ENCODE results near the gene RAD51B. TPM values are rescaled to one million over a fixed set of nuclear protein-coding genes. Genes with fewer than 3 reads are reported as not detected.

The RAD51B gene
- total and polyA plus RNA-seq, 2 donors (not counting 1 experiment from before 2014, with no cell fraction given) = 4.6 to 16.3 TPM

- no peaks in the 10 kb centered on the region for H3K36me3 ChIP-seq (ENCODE audit: control insufficient read depth, insufficient read depth, low read length)
- no peak overlapping the region for H2AFZ ChIP-seq (ENCODE audit: low read length)
- H4K20me1 ChIP-seq (ENCODE audit: control insufficient read depth, extremely low read depth, insufficient read depth, low read length) = no peaks in the 10 kb centered on the region
- no peak overlapping the region for H3K9ac ChIP-seq (ENCODE audit: insufficient read depth, low read length)
- H3K79me2 ChIP-seq (ENCODE audit: control insufficient read depth, insufficient read depth, low read length) = no peaks in the 10 kb centered on the region
- H3K4me1 ChIP-seq (ENCODE audit: control insufficient read depth, extremely low read depth, insufficient read depth, low read length) = peaks cover 19% of the 10 kb centered on the region
- TF ChIP-seq EZH2 (IDR thresholded peaks at IDR 0.05; ENCODE audit: low read length, missing control alignments) (no peak), CTCF (conservative IDR thresholded peaks at IDR 0.05 in 1 of 2, IDR thresholded peaks at IDR 0.05 in 1 of 2; ENCODE audit: low read depth in 1 of 2, low read length in 2 of 2) (no peak)
- no peak overlapping the region for H3K4me2 ChIP-seq (ENCODE audit: extremely low read depth, insufficient read depth, low read length)
- H3K27me3 ChIP-seq (ENCODE audit: control insufficient read depth, insufficient read depth, low read length) = no peaks in the 10 kb centered on the region
- H3K4me3 ChIP-seq (replicated peaks in 1 of 4; ENCODE audit: control extremely low read depth in 1 of 4, insufficient read depth in 1 of 4, low read depth in 3 of 4, low read length in 4 of 4) = no peak overlapping the region
- no peak overlapping the region for H3K27ac ChIP-seq (ENCODE audit: insufficient read depth, low read length)
- DNase-seq (ENCODE audit: low read depth in 2 of 2) = peak in 1 of 2 donors; percentile 36
- no peaks in the 10 kb centered on the region for H3K9me3 ChIP-seq (ENCODE audit: control insufficient read depth, insufficient read depth, low read depth, low read length)
These were observed 691.8 kb downstream of the RAD51B start for GRCh38 chr14:68511129-68512047.

GRCh38 chr14:68512088-68512487 is 692.5 kb downstream of the RAD51B start:
- Histone ChIP-seq H3K27me3 (ENCODE audit: control insufficient read depth, insufficient read depth, low read length) (no peaks in the 10 kb centered on the region), H3K9ac (ENCODE audit: insufficient read depth, low read length) (no peak overlapping the region), H3K36me3 (ENCODE audit: control insufficient read depth, insufficient read depth, low read length) (no peaks in the 10 kb centered on the region), H3K4me3 (replicated peaks in 1 of 4; ENCODE audit: control extremely low read depth in 1 of 4, insufficient read depth in 1 of 4, low read depth in 3 of 4, low read length in 4 of 4) (no peak overlapping the region), H3K79me2 (ENCODE audit: control insufficient read depth, insufficient read depth, low read length) (no peaks in the 10 kb centered on the region), H3K27ac (ENCODE audit: insufficient read depth, low read length) (no peak overlapping the region), H3K9me3 (ENCODE audit: control insufficient read depth, insufficient read depth, low read depth, low read length) (no peaks in the 10 kb centered on the region), H3K4me1 (ENCODE audit: control insufficient read depth, extremely low read depth, insufficient read depth, low read length) (peaks cover 16% of the 10 kb centered on the region), H2AFZ (ENCODE audit: low read length) (no peak overlapping the region), H4K20me1 (ENCODE audit: control insufficient read depth, extremely low read depth, insufficient read depth, low read length) (no peaks in the 10 kb centered on the region), H3K4me2 (ENCODE audit: extremely low read depth, insufficient read depth, low read length) (no peak overlapping the region)
- DNase-seq (ENCODE audit: low read depth in 2 of 2) = peak; percentile 64 to 71
- TF ChIP-seq CTCF (conservative IDR thresholded peaks at IDR 0.05 in 1 of 2, IDR thresholded peaks at IDR 0.05 in 1 of 2; ENCODE audit: low read depth in 1 of 2, low read length in 2 of 2) (no peak), EZH2 (IDR thresholded peaks at IDR 0.05; ENCODE audit: low read length, missing control alignments) (no peak)

GRCh38 chr14:68513137-68513536 is 693.6 kb downstream of the RAD51B start:
- Histone ChIP-seq H3K27ac (ENCODE audit: insufficient read depth, low read length) (no peak overlapping the region), H4K20me1 (ENCODE audit: control insufficient read depth, extremely low read depth, insufficient read depth, low read length) (no peaks in the 10 kb centered on the region), H3K9me3 (ENCODE audit: control insufficient read depth, insufficient read depth, low read depth, low read length) (no peaks in the 10 kb centered on the region), H2AFZ (ENCODE audit: low read length) (no peak overlapping the region), H3K9ac (ENCODE audit: insufficient read depth, low read length) (no peak overlapping the region), H3K36me3 (ENCODE audit: control insufficient read depth, insufficient read depth, low read length) (no peaks in the 10 kb centered on the region), H3K4me3 (replicated peaks in 1 of 4; ENCODE audit: control extremely low read depth in 1 of 4, insufficient read depth in 1 of 4, low read depth in 3 of 4, low read length in 4 of 4) (no peak overlapping the region), H3K79me2 (ENCODE audit: control insufficient read depth, insufficient read depth, low read length) (no peaks in the 10 kb centered on the region), H3K4me2 (ENCODE audit: extremely low read depth, insufficient read depth, low read length) (no peak overlapping the region), H3K4me1 (ENCODE audit: control insufficient read depth, extremely low read depth, insufficient read depth, low read length) (peaks cover 16% of the 10 kb centered on the region), H3K27me3 (ENCODE audit: control insufficient read depth, insufficient read depth, low read length) (no peaks in the 10 kb centered on the region)
- TF ChIP-seq CTCF (conservative IDR thresholded peaks at IDR 0.05 in 1 of 2, IDR thresholded peaks at IDR 0.05 in 1 of 2; ENCODE audit: low read depth in 1 of 2, low read length in 2 of 2) (no peak), EZH2 (IDR thresholded peaks at IDR 0.05; ENCODE audit: low read length, missing control alignments) (no peak)
- DNase-seq (ENCODE audit: low read depth in 2 of 2) = no peak
